GM18526 (cell line): ENCODE results near the gene POLR3B.

Experiments used
- POLR2A ChIP-seq: IDR thresholded peaks from 3 replicates; pipeline ENCODE4 v1.6.1; 2011; ENCODE audit not compliant: insufficient read length; ENCODE audit errors: extremely low read depth

POLR3B gene

GRCh38 chr12:106527356-106527755 is 169.8 kb downstream of the POLR3B start:
- TF ChIP-seq POLR2A, result no peak

GRCh38 chr12:106541201-106541600 is 183.7 kb downstream of the POLR3B start:
- TF ChIP-seq POLR2A, result no peak

- no peak for TF ChIP-seq POLR2A
These were observed 193.9 kb downstream of the POLR3B start for GRCh38 chr12:106551410-106551809.

GRCh38 chr12:106552228-106552627 is 194.7 kb downstream of the POLR3B start:
- TF ChIP-seq POLR2A, result no peak
